Fibroblast of pulmonary artery (primary cell): ENCODE measurements around the gene GABBR1.
A peak's percentile ranks its signal among the peaks of the same experiment; 100 is the strongest.

Source experiments
- DNase-seq: peaks from one replicate; pipeline ENCODE4 v3.0.0-alpha.2; 2010; ENCODE audit warnings: low read depth
- H3K4me3 ChIP-seq: replicated peaks from 2 replicates; pipeline ENCODE4 v1.5.1; 2011; ENCODE audit warnings: low read depth, mild to moderate bottlenecking, control low read depth, low read length, moderate library complexity
- CTCF ChIP-seq: IDR thresholded peaks from 2 replicates; pipeline ENCODE4 v1.5.1; 2011; ENCODE audit warnings: mild to moderate bottlenecking, control low read depth, low read length, inconsistent platforms; ENCODE audit errors: missing control alignments

GABBR1 gene

GRCh38 chr6:29561091-29561490, 71.9 kb downstream of the GABBR1 start:
- H3K4me3 ChIP-seq: no peak overlapping the region
- DNase-seq: no peak
- no peak for TF ChIP-seq CTCF

GRCh38 chr6:29559524-29560287, 73.3 kb downstream of the GABBR1 start, which contains the start of gene UBD:
Gene UBD (minus strand): TSS chr6:29559732. CDS start chr6:29559701, 31 bp downstream.
- no peak for TF ChIP-seq CTCF
- no peak within 1 kb of the TSS for H3K4me3 ChIP-seq
- DNase-seq: no peak

GRCh38 chr6:29558439-29559079, 74.4 kb downstream of the GABBR1 start:
- no peak for TF ChIP-seq CTCF
- DNase-seq: no peak
- no peak overlapping the region for H3K4me3 ChIP-seq

- DNase-seq: no peak
- H3K4me3 ChIP-seq: no peak overlapping the region
- TF ChIP-seq CTCF: no peak
Observed at GRCh38 chr6:29557320-29557719, 75.7 kb downstream of the GABBR1 start.

GRCh38 chr6:29554764-29555163, 78.2 kb downstream of the GABBR1 start:
- no peak overlapping the region for H3K4me3 ChIP-seq
- TF ChIP-seq CTCF: no peak
- no peak for DNase-seq

- peak; percentile 64 for DNase-seq
- TF ChIP-seq CTCF: no peak
- H3K4me3 ChIP-seq: no peak overlapping the region
Observed at GRCh38 chr6:29553268-29554057, 79.5 kb downstream of the GABBR1 start.
